ENCODE measurements around the gene SRPK2.

The SRPK2 gene

GRCh38 chr7:105149827-105150226, 238.9 kb downstream of the SRPK2 start:
- no peak for TF ChIP-seq CTCF (conservative IDR thresholded peaks at IDR 0.05; ENCODE audit: low read length)
- no peak overlapping the region for H3K4me3 ChIP-seq (ENCODE audit: low read length)
- DNase-seq (ENCODE audit: low read depth): peak; percentile 38

DNA sequence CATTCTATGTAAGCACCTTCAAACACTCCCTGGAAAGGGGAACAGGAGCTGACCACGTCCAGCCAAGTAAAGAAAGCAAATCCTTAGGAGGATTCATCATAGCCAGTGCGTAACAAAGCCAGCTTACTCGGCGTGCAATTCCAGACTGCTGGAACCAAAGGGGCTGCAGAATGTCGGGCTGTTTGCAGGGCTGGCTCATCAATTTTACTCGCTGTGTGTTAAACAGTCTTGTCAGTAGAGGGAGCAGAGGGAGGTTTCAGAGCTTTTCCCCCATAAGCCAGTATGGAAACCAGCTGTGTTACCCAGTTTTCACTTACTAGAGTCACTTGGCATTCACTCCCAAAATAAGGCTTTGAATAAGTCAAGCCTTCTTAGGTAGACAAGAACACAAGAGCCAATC, 247.7 kb downstream of the SRPK2 start:
- no peak overlapping the region for H3K4me3 ChIP-seq (ENCODE audit: low read length)
- DNase-seq (ENCODE audit: low read depth): peak; percentile 58

DNA sequence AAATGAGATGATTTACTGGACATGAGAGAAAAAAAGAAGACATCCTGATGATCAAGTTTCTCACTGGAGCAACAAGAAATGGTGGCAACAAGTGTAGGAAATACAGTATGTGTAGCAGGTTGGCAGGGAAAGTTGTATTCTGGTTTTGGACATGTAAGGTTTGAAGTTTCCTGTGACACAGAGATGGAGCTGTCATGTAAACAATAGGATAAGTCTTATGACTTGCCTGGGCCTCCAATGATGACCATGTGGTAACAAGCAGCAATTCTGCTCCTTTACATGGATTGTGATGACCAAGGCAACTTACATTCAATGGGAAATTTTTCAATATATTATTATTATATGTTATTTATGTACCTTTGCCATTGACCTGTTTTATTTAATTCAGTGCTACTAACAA, 249.3 kb downstream of the SRPK2 start:
- no peak for TF ChIP-seq CTCF (conservative IDR thresholded peaks at IDR 0.05; ENCODE audit: low read length)
- no peak overlapping the region for H3K4me3 ChIP-seq (ENCODE audit: low read length)
- no peak for DNase-seq (ENCODE audit: low read depth)

More for the DNA sequence above, 247.7 kb downstream of the SRPK2 start:
- TF ChIP-seq CTCF (conservative IDR thresholded peaks at IDR 0.05; ENCODE audit: low read length): peak; percentile 71

- DNase-seq (ENCODE audit: low read depth): no peak
- H3K4me3 ChIP-seq (ENCODE audit: low read length): no peak overlapping the region
- TF ChIP-seq CTCF (conservative IDR thresholded peaks at IDR 0.05; ENCODE audit: low read length): no peak
These were observed 250.8 kb downstream of the SRPK2 start for GRCh38 chr7:105137898-105138297.

DNA sequence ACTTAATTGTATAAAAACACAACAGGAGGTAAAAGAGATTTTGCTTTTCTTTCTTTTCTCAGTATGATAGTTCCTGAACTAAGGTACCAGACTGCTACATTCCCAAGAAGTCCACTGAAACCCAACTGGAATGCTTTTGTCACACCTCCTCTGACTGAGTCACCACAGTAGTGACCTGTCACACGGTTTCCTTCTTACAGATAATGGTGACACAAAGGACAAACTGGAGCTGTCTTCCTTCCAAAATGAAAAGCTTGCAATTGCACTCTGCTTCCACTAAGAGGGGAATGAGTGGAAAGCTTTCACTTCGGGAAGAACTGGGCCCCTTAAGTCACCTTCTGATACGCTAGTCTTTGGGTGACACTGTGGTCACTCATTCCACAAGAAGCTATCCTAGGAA, 252.5 kb downstream of the SRPK2 start:
- peak; percentile 24; the same call in 1 of the 2 replicates for TF ChIP-seq CTCF (conservative IDR thresholded peaks at IDR 0.05; ENCODE audit: low read length)
- peak; percentile 10 for DNase-seq (ENCODE audit: low read depth)
- no peak overlapping the region for H3K4me3 ChIP-seq (ENCODE audit: low read length)

- TF ChIP-seq CTCF (conservative IDR thresholded peaks at IDR 0.05; ENCODE audit: low read length): no peak
- H3K4me3 ChIP-seq (ENCODE audit: low read length): no peak overlapping the region
- no peak for DNase-seq (ENCODE audit: low read depth)
These were observed 254.6 kb downstream of the SRPK2 start for GRCh38 chr7:105133986-105134655.

DNA sequence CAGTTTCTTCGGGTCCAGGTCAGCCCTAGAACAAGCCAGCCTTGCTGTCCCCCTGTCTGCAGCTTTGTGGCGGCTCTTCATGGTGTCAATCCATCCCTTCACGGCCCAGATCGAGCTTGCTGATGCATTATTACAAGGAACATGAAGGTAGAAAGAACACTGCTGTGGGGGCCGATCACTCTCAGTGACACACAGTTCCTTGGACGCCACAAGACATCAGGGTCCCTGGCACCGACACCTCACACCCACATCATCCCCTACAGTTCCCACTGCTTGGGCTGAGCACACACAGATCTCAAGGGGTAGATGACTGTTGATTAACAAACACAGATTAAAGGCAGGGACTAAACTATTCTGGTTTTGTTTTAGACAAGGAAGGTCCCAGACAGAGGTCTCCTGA, 255.4 kb downstream of the SRPK2 start:
- no peak for TF ChIP-seq CTCF (conservative IDR thresholded peaks at IDR 0.05; ENCODE audit: low read length)
- no peak for DNase-seq (ENCODE audit: low read depth)

More for the DNA sequence above, 255.4 kb downstream of the SRPK2 start:
- no peak overlapping the region for H3K4me3 ChIP-seq (ENCODE audit: low read length)
